RWPE2 (cell line): ENCODE measurements around the gene PLPP3.

Experiments used
- ATAC-seq: fragments of 200-7000 bp; cut with Tn5 transposase; 3 replicates; pipeline ENCODE4 v1.9.1; 2021; ENCODE audit warnings: low read depth
- DNase-seq: peaks from one replicate; pipeline ENCODE4 v3.0.0-alpha.2; 2020; ENCODE audit warnings: low spot score
- H3K27ac ChIP-seq: fragments of 450-650 bp; 2 replicates; pipeline ENCODE4 v1.5.1; 2017; ENCODE audit warnings: mild to moderate bottlenecking; ENCODE audit not compliant: poor library complexity, severe bottlenecking
- H3K27me3 ChIP-seq: fragments of 250-450 bp; sonication (Bioruptor Pico); 2 replicates; pipeline ENCODE4 v1.5.1; 2021; ENCODE audit warnings: mild to moderate bottlenecking, moderate library complexity; ENCODE audit not compliant: insufficient read depth, poor library complexity, severe bottlenecking
- H3K36me3 ChIP-seq: fragments of 250-450 bp; sonication (Bioruptor Pico); 2 replicates; pipeline ENCODE4 v1.5.1; 2020; ENCODE audit warnings: low read depth, mild to moderate bottlenecking, moderate library complexity
- H3K4me1 ChIP-seq: fragments of 250-450 bp; sonication (Bioruptor Pico); 2 replicates; pipeline ENCODE4 v1.5.1; 2021; ENCODE audit warnings: mild to moderate bottlenecking, moderate library complexity; ENCODE audit not compliant: insufficient read depth, poor library complexity, severe bottlenecking
- H3K4me3 ChIP-seq: fragments of 250-450 bp; sonication (Bioruptor Pico); 2 replicates; pipeline ENCODE4 v1.5.1; 2021; ENCODE audit warnings: mild to moderate bottlenecking, moderate library complexity; ENCODE audit not compliant: severe bottlenecking
- H3K9me3 ChIP-seq: fragments of 250-450 bp; sonication (Bioruptor Pico); 2 replicates; pipeline ENCODE4 v1.5.1; 2021; ENCODE audit warnings: mild to moderate bottlenecking, moderate library complexity; ENCODE audit not compliant: severe bottlenecking
- TF ChIP-seq, protein P1 (sequence below): fragments of 450-650 bp; IDR thresholded peaks from one replicate; pipeline ENCODE4 v1.5.1; 2017; ENCODE audit warnings: mild to moderate bottlenecking, moderate library complexity; ENCODE audit not compliant: poor library complexity, severe bottlenecking

Gene PLPP3

DNA sequence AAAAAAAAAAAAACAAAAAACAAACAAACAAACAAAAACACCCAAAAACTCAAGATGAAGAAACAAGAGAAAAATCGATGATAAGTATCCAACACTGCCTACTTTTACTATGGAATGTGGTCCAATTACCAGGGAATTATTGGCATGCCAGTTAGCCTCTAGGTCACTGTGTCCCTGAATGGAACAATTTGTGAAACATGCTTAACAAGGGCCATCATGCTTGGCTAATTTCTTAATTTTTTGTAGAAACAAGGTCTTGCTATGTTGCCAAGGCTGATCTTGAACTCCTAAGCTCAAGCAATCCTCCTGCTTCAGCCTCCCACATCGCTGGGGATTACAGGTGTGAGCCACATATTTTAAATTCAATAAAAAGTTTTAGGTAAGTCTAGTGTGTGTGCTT, 23.9 kb downstream of the PLPP3 start:
- TF ChIP-seq, protein P1, sequence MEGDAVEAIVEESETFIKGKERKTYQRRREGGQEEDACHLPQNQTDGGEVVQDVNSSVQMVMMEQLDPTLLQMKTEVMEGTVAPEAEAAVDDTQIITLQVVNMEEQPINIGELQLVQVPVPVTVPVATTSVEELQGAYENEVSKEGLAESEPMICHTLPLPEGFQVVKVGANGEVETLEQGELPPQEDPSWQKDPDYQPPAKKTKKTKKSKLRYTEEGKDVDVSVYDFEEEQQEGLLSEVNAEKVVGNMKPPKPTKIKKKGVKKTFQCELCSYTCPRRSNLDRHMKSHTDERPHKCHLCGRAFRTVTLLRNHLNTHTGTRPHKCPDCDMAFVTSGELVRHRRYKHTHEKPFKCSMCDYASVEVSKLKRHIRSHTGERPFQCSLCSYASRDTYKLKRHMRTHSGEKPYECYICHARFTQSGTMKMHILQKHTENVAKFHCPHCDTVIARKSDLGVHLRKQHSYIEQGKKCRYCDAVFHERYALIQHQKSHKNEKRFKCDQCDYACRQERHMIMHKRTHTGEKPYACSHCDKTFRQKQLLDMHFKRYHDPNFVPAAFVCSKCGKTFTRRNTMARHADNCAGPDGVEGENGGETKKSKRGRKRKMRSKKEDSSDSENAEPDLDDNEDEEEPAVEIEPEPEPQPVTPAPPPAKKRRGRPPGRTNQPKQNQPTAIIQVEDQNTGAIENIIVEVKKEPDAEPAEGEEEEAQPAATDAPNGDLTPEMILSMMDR: no peak

DNA sequence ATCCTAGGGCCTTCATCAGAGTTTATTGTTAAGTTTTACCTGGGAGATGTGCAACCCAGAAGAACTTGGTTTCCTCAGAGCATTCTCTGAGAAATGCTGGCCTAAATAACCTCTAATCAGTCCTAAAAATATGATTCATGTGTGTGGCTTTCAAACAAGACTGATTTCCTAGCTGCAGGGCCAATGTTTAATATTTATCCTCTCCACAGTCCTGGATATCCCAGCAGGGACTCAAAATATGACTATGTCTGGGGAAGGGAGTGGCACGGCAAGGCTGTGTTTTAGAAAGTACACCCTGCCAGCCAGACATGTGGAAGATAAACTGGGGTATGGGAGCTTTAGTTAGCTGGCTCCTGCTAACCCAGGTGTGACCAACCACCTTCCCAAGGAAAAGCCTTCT, 26.3 kb downstream of the PLPP3 start:
- TF ChIP-seq, protein P1: no peak
- no peak for ATAC-seq
- no peak overlapping the region for H3K27ac ChIP-seq

More for the DNA sequence above, 23.9 kb downstream of the PLPP3 start:
- DNase-seq: no peak
- Histone ChIP-seq H3K27me3 (no peaks in the 10 kb centered on the region), H3K4me1 (no peaks in the 10 kb centered on the region), H3K27ac (no peak overlapping the region), H3K36me3 (no peaks in the 10 kb centered on the region), H3K4me3 (no peak overlapping the region), H3K9me3 (no peaks in the 10 kb centered on the region)
- ATAC-seq: no peak

DNA sequence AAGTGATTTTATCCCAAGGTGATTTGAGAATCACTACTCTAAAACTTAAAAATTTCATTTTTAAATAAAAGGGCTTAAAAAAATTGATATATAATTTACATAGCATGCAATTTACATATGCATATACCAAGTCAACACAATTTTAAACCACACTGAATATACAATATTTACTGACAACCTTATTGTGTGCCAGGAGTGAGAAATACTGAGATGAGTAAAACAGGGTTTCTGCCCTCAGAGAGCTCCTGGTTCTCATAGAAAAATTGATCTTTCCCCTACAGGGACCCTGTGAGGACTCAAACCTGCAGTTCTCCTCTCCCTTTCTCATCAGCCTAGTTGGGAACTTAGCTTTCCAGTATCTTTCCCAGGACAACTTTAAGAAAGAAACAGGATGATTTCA, 27.0 kb downstream of the PLPP3 start:
- H3K36me3 ChIP-seq: no peaks in the 10 kb centered on the region
- TF ChIP-seq, protein P1: no peak
- no peak for ATAC-seq
- DNase-seq: no peak
- H3K4me1 ChIP-seq: no peaks in the 10 kb centered on the region
- no peaks in the 10 kb centered on the region for H3K9me3 ChIP-seq
- H3K27ac ChIP-seq: no peak overlapping the region
- no peaks in the 10 kb centered on the region for H3K27me3 ChIP-seq
- no peak overlapping the region for H3K4me3 ChIP-seq

More for the DNA sequence above, 26.3 kb downstream of the PLPP3 start:
- no peaks in the 10 kb centered on the region for H3K4me1 ChIP-seq
- H3K36me3 ChIP-seq: no peaks in the 10 kb centered on the region
- H3K9me3 ChIP-seq: no peaks in the 10 kb centered on the region
- no peak for DNase-seq
- H3K4me3 ChIP-seq: no peak overlapping the region
- no peaks in the 10 kb centered on the region for H3K27me3 ChIP-seq

DNA sequence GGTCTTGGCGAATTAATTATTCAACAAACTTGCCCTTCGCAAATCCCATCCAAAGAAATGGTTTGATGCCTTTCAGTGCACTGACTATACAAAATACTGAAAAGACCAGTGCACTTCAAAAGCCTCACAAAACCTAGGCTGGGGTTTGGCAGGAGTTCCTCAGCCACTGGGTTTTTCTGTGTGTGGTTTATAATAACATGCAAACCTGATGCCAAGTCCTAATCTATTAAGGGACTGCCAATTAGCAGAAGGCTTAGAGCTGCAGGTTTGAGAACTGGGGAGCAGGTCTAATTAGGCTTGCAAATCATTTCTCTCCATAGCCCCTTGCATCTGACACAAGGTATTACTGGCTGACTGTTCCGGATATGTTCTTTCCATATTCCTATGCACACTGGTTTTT, 27.7 kb downstream of the PLPP3 start:
- no peaks in the 10 kb centered on the region for H3K4me1 ChIP-seq
- TF ChIP-seq, protein P1: no peak
- no peaks in the 10 kb centered on the region for H3K36me3 ChIP-seq
- H3K27me3 ChIP-seq: no peaks in the 10 kb centered on the region
- no peak overlapping the region for H3K4me3 ChIP-seq
- ATAC-seq: no peak
- no peak for DNase-seq
- no peaks in the 10 kb centered on the region for H3K9me3 ChIP-seq
- no peak overlapping the region for H3K27ac ChIP-seq

DNA sequence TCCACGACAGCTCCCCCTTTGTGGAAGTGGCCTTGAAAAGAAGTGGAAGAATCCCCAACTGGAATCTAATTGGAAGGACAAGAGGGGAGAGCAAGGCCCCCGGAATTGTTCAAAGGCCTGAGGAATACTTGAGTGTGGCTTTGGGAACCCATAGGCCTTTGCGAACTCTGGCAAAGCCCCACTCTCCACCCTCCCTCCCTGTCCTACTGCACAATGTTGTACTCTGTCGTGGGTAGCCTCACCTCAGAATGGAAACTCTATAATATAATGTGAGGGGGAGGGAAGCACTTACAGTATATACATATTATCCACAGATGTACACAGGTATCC, 28.5 kb downstream of the PLPP3 start:
- no peaks in the 10 kb centered on the region for H3K9me3 ChIP-seq
- no peak overlapping the region for H3K4me3 ChIP-seq
- TF ChIP-seq, protein P1: no peak
- H3K36me3 ChIP-seq: no peaks in the 10 kb centered on the region
- no peak for DNase-seq
- no peaks in the 10 kb centered on the region for H3K27me3 ChIP-seq
- H3K4me1 ChIP-seq: no peaks in the 10 kb centered on the region
- ATAC-seq: no peak
- no peak overlapping the region for H3K27ac ChIP-seq
